Measurements from ENCODE around the gene SAE1.
"Not testable (repeated sequence)": the region's sequence is repeated elsewhere in the genome, so short reads cannot be mapped to it uniquely, and the experiment has no call there.

The SAE1 gene

GRCh38 chr19:47243364-47243775 lies 112.7 kb downstream of the SAE1 start:
- Histone ChIP-seq H3K27me3 (ENCODE audit: control insufficient read depth, insufficient read depth, low read length) (peaks cover 34% of the 10 kb centered on the region), H3K36me3 (ENCODE audit: control insufficient read depth, insufficient read depth, low read length) (no peaks in the 10 kb centered on the region), H3K9me3 (ENCODE audit: control insufficient read depth, low read length) (no peaks in the 10 kb centered on the region), H3K4me1 (ENCODE audit: control insufficient read depth, insufficient read depth, low read length) (peaks cover 39% of the 10 kb centered on the region), H3K9ac (ENCODE audit: low read length) (peak overlapping the region; percentile 67), H3K4me3 (ENCODE audit: low read length) (peak overlapping the region; percentile 60)

GRCh38 chr19:47243776-47244547 lies 113.3 kb downstream of the SAE1 start:
- H3K4me3 ChIP-seq (ENCODE audit: low read length): peak overlapping the region; percentile 60
- H3K36me3 ChIP-seq (ENCODE audit: control insufficient read depth, insufficient read depth, low read length): no peaks in the 10 kb centered on the region
- peaks cover 29% of the 10 kb centered on the region for H3K27me3 ChIP-seq (ENCODE audit: control insufficient read depth, insufficient read depth, low read length)
- peak overlapping the region; percentile 67 for H3K9ac ChIP-seq (ENCODE audit: low read length)
- peaks cover 39% of the 10 kb centered on the region for H3K4me1 ChIP-seq (ENCODE audit: control insufficient read depth, insufficient read depth, low read length)
- H3K9me3 ChIP-seq (ENCODE audit: control insufficient read depth, low read length): no peaks in the 10 kb centered on the region

DNA sequence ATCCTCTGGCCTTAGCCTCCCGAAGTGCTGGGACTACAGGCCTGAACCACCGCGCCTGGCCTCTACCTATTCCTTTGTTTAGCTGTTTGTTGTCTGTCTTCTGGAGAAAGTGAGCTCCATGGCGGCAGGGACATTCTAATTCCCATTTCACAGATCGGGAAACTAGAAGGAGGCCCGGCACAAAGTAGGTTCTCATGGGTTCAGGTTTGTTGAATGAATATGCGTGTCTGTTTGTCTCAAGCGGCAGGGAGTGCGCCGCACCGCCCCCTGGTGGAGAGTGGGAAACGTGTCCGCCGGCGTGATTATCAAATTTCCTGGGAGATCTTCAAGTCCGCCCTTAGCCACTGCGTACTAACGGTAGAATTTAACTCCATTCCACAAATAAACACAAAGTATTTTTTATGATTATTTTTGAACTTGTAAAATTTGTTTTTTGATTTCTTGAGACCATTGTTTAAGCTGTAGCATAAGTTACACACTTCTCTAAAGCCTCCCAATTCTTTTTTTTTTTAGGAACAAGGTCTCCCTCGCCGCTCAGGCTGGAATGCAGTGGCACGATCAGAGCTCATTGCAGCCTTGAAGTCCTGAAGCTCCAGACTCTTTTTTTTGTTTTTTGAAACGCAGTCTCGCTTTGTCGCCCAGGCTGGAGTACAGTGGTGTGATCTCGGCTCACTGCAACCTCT lies 116.8 kb downstream of the SAE1 start:
- Histone ChIP-seq H3K9ac (ENCODE audit: low read length) (no peak overlapping the region), H3K4me3 (ENCODE audit: low read length) (no peak overlapping the region), H3K9me3 (ENCODE audit: control insufficient read depth, low read length) (no peaks in the 10 kb centered on the region), H3K27me3 (ENCODE audit: control insufficient read depth, insufficient read depth, low read length) (peaks cover 6% of the 10 kb centered on the region), H3K4me1 (ENCODE audit: control insufficient read depth, insufficient read depth, low read length) (peaks cover 16% of the 10 kb centered on the region), H3K36me3 (ENCODE audit: control insufficient read depth, insufficient read depth, low read length) (no peaks in the 10 kb centered on the region)

- not testable (repeated sequence) for H3K9me3 ChIP-seq (ENCODE audit: control insufficient read depth, low read length); H3K36me3 ChIP-seq (ENCODE audit: control insufficient read depth, insufficient read depth, low read length); H3K4me3 ChIP-seq (ENCODE audit: low read length); H3K4me1 ChIP-seq (ENCODE audit: control insufficient read depth, insufficient read depth, low read length); H3K27me3 ChIP-seq (ENCODE audit: control insufficient read depth, insufficient read depth, low read length); H3K9ac ChIP-seq (ENCODE audit: low read length)
Measured at GRCh38 chr19:47253016-47253415, 122.4 kb downstream of the SAE1 start.

DNA sequence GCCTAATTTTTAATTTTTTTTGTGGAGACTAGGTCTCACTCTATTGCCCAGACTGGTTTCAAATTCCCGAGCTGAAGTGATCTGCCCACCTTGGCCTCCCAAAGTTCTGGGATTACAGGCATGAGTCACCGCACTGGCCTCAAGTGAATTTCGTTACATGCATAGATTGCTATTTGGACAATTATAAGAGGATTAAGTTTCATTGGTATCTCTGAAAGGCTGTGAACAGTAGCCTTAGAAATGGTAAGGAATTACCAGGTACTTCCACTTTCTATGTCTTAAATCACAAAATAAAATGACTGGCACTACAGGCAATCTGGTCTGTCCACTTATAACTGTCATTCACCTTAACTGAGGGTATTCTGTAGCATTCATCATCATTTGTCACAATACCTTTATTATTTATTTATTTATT lies 122.8 kb downstream of the SAE1 start:
- Histone ChIP-seq H3K36me3 (ENCODE audit: control insufficient read depth, insufficient read depth, low read length) (no peaks in the 10 kb centered on the region), H3K27me3 (ENCODE audit: control insufficient read depth, insufficient read depth, low read length) (no peaks in the 10 kb centered on the region), H3K9me3 (ENCODE audit: control insufficient read depth, low read length) (no peaks in the 10 kb centered on the region), H3K4me1 (ENCODE audit: control insufficient read depth, insufficient read depth, low read length) (peaks cover 9% of the 10 kb centered on the region), H3K4me3 (ENCODE audit: low read length) (no peak overlapping the region), H3K9ac (ENCODE audit: low read length) (no peak overlapping the region)

GRCh38 chr19:47253970-47254369 lies 123.3 kb downstream of the SAE1 start:
- H3K36me3 ChIP-seq (ENCODE audit: control insufficient read depth, insufficient read depth, low read length): no peaks in the 10 kb centered on the region
- no peak overlapping the region for H3K9ac ChIP-seq (ENCODE audit: low read length)
- peaks cover 9% of the 10 kb centered on the region for H3K4me1 ChIP-seq (ENCODE audit: control insufficient read depth, insufficient read depth, low read length)
- H3K4me3 ChIP-seq (ENCODE audit: low read length): no peak overlapping the region
- no peaks in the 10 kb centered on the region for H3K27me3 ChIP-seq (ENCODE audit: control insufficient read depth, insufficient read depth, low read length)
- H3K9me3 ChIP-seq (ENCODE audit: control insufficient read depth, low read length): no peaks in the 10 kb centered on the region

- Histone ChIP-seq H3K27me3 (ENCODE audit: control insufficient read depth, insufficient read depth, low read length) (no peaks in the 10 kb centered on the region), H3K4me1 (ENCODE audit: control insufficient read depth, insufficient read depth, low read length) (peaks cover 9% of the 10 kb centered on the region), H3K9ac (ENCODE audit: low read length) (peak within 1 kb of the TSS; percentile 95), H3K4me3 (ENCODE audit: low read length) (peak within 1 kb of the TSS; percentile 85), H3K9me3 (ENCODE audit: control insufficient read depth, low read length) (no peaks in the 10 kb centered on the region), H3K36me3 (ENCODE audit: control insufficient read depth, insufficient read depth, low read length) (peaks cover 2% of the 10 kb centered on the region)
Measured at GRCh38 chr19:47255879-47256692, 125.5 kb downstream of the SAE1 start, which contains the start of gene CCDC9. Gene CCDC9 (plus strand): TSS chr19:47256525. CDS start chr19:47258401, 1,876 bp downstream.

DNA sequence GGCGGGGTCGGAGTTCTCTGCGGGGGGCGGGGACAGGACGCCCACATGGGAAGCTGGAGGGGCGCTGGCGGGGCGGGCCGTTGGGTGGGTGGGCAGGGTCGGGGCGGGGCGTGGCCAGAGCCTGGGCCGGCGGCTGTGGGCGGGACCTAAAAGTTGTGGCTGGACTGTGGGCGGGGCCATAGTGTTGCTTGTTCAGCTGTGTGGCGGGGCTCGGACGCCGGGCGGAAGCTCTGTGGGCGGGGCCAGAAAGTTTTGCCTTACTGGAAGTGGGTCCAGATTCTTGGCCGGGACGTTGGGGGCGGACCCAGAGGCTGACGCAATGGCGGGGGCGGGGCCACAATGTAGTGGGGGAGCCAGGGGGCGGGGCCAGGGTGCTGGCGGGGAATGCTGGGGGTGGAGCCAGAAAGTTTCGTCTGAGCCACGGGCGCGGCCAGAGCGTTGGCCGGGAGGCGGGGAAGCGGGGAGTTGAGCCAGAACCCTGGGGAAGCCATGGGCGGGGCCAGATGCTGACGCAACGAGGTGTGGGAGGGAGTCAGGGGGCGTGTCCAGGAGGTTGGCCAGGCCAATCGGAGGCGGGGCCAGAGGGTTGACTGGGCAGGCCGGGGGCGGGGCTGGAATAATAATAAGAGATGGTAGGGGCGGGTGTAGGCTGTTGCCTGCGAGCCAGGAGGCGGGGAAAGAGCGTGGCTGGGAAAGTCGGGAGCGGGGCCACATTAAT lies 126.2 kb downstream of the SAE1 start:
- Histone ChIP-seq H3K4me3 (ENCODE audit: low read length) (no peak overlapping the region), H3K9ac (ENCODE audit: low read length) (peak overlapping the region; percentile 95), H3K36me3 (ENCODE audit: control insufficient read depth, insufficient read depth, low read length) (peaks cover 5% of the 10 kb centered on the region)

GRCh38 chr19:47257411-47258169 lies 127.0 kb downstream of the SAE1 start:
- Histone ChIP-seq H3K27me3 (ENCODE audit: control insufficient read depth, insufficient read depth, low read length) (no peaks in the 10 kb centered on the region), H3K9ac (ENCODE audit: low read length) (peak overlapping the region; percentile 73), H3K9me3 (ENCODE audit: control insufficient read depth, low read length) (no peaks in the 10 kb centered on the region), H3K4me1 (ENCODE audit: control insufficient read depth, insufficient read depth, low read length) (peaks cover 9% of the 10 kb centered on the region), H3K4me3 (ENCODE audit: low read length) (peak overlapping the region; percentile 18), H3K36me3 (ENCODE audit: control insufficient read depth, insufficient read depth, low read length) (peaks cover 5% of the 10 kb centered on the region)

More for the DNA sequence above, 126.2 kb downstream of the SAE1 start:
- H3K27me3 ChIP-seq (ENCODE audit: control insufficient read depth, insufficient read depth, low read length): no peaks in the 10 kb centered on the region
- H3K4me1 ChIP-seq (ENCODE audit: control insufficient read depth, insufficient read depth, low read length): peaks cover 9% of the 10 kb centered on the region
- no peaks in the 10 kb centered on the region for H3K9me3 ChIP-seq (ENCODE audit: control insufficient read depth, low read length)

GRCh38 chr19:47258434-47258833 lies 127.8 kb downstream of the SAE1 start:
- H3K27me3 ChIP-seq (ENCODE audit: control insufficient read depth, insufficient read depth, low read length): no peaks in the 10 kb centered on the region
- H3K36me3 ChIP-seq (ENCODE audit: control insufficient read depth, insufficient read depth, low read length): peaks cover 5% of the 10 kb centered on the region
- H3K4me3 ChIP-seq (ENCODE audit: low read length): peak overlapping the region; percentile 18
- no peaks in the 10 kb centered on the region for H3K9me3 ChIP-seq (ENCODE audit: control insufficient read depth, low read length)
- H3K4me1 ChIP-seq (ENCODE audit: control insufficient read depth, insufficient read depth, low read length): peaks cover 9% of the 10 kb centered on the region
- H3K9ac ChIP-seq (ENCODE audit: low read length): peak overlapping the region; percentile 73
